C4-2B (cell line): ENCODE results near the gene ITPKB.

Experiments
- H3K27ac ChIP-seq: fragments of 450-650 bp; 2 replicates; pipeline ENCODE4 v1.5.1; 2017
- ZFX ChIP-seq: fragments of 450-650 bp; IDR thresholded peaks from 2 replicates; pipeline ENCODE4 v1.6.1; 2017
- TF ChIP-seq, protein P1 (sequence below): fragments of 450-650 bp; conservative IDR thresholded peaks from 2 replicates; pipeline ENCODE4 v1.5.1; 2017; ENCODE audit warnings: mild to moderate bottlenecking

The ITPKB gene

GRCh38 chr1:226660410-226661182 lies 78.5 kb downstream of the ITPKB start:
- no peak overlapping the region for H3K27ac ChIP-seq
- TF ChIP-seq, protein P1, sequence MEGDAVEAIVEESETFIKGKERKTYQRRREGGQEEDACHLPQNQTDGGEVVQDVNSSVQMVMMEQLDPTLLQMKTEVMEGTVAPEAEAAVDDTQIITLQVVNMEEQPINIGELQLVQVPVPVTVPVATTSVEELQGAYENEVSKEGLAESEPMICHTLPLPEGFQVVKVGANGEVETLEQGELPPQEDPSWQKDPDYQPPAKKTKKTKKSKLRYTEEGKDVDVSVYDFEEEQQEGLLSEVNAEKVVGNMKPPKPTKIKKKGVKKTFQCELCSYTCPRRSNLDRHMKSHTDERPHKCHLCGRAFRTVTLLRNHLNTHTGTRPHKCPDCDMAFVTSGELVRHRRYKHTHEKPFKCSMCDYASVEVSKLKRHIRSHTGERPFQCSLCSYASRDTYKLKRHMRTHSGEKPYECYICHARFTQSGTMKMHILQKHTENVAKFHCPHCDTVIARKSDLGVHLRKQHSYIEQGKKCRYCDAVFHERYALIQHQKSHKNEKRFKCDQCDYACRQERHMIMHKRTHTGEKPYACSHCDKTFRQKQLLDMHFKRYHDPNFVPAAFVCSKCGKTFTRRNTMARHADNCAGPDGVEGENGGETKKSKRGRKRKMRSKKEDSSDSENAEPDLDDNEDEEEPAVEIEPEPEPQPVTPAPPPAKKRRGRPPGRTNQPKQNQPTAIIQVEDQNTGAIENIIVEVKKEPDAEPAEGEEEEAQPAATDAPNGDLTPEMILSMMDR, result no peak
- no peak for TF ChIP-seq ZFX

DNA sequence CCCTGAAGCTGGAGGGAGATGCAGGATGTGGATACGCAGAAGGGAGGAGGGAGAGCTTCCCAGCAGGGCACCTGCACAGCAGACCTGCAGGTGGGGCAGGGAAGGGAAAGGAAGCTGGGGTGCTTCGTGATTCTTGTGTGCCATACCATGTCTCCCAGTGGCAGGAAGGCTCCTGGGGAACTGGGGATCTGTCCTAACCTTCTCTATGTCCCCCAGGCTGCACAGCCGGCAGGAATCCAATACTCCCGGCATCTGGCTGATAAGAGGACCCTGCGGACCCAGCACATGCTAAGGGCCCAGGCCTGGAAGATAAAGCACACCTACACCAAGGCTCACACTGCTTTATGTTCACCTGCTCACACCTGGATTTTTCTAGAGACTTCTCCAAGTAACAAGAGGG lies 79.4 kb downstream of the ITPKB start:
- no peak overlapping the region for H3K27ac ChIP-seq
- TF ChIP-seq ZFX, result no peak
- TF ChIP-seq, protein P1, result no peak

DNA sequence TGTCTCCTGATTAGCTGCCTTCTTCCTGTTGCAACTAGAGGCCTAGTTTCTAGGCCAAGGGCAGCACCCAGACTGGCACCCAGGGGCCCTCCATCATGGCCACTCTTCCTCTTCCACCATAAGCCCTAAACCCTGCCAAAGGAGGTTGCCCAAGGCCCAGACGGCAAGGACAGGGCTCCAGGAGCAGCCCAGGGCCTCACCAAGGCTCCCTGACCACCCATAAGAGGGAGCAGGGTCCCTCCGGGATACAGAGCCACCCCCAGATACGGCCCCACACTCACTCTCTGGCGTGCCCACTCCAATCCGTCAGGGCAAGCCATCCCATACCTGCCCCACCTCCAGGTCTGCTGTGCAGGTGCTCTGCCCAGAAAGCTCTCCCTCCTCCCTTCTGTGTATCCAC lies 79.9 kb downstream of the ITPKB start:
- no peak overlapping the region for H3K27ac ChIP-seq
- TF ChIP-seq, protein P1, result no peak
- TF ChIP-seq ZFX, result no peak

GRCh38 chr1:226658546-226659125 lies 80.4 kb downstream of the ITPKB start:
- no peak overlapping the region for H3K27ac ChIP-seq
- TF ChIP-seq ZFX, result no peak
- TF ChIP-seq, protein P1, result no peak

- no peak for TF ChIP-seq ZFX
- TF ChIP-seq, protein P1, result no peak
- no peak overlapping the region for H3K27ac ChIP-seq
Measured at GRCh38 chr1:226657895-226658545, 81.1 kb downstream of the ITPKB start.

DNA sequence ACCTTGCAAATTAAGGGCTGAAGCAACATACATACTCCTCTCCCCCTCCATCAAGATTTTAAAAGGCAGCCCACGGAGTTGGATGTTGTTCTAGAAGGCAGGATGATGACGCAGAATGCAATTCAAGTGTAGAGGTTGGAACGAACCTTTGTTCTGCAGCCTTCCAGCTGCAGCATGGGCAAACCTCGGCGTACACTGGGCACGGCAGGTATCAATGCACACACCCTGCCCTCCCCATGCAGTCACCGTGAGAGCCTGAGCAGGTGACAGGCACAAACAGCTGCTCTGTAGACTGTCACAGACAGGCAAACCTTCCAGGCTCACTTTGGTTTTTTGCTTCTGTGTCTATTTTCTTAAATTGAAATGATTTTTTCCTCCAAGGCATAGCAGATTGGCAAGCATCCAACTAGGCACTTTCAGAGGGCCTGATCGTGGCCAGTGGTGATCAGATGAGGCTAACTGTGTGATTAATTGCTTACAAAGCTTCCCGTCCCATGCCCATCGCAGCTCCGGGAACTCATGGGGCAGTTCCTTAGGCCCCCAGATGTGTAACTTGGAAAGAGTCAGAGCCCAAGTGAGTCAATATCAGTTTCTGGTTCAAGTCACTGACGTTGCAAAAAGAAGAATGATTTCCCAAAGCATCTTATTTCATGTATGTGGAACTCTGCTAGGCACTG lies 82.3 kb downstream of the ITPKB start:
- no peak for TF ChIP-seq ZFX
- TF ChIP-seq, protein P1, result no peak
- no peak overlapping the region for H3K27ac ChIP-seq

GRCh38 chr1:226656201-226656600 lies 82.9 kb downstream of the ITPKB start:
- no peak overlapping the region for H3K27ac ChIP-seq
- no peak for TF ChIP-seq ZFX
- TF ChIP-seq, protein P1, result no peak
